GM10248 (cell line): ENCODE data around the gene APPL2.

Experiments
- CTCF ChIA-PET: fragments of 300-600 bp; sonication (Branson Sonifier 250); formaldehyde crosslinking; extraction: SDS; loops from one replicate; lab custom pipeline; 2021; ENCODE audit warnings: antibody characterized with exemption; lab: Yijun Ruan, JAX
- POLR2A ChIA-PET: fragments of 350-650 bp; sonication (Branson Sonifier 250); formaldehyde crosslinking; extraction: SDS; loops from one replicate; lab custom pipeline; 2020; ENCODE audit warnings: antibody characterized with exemption; lab: Yijun Ruan, JAX
- DNase-seq: peaks from one replicate; pipeline ENCODE4 v3.0.0; 2012; ENCODE audit errors: extremely low spot score
- CTCF ChIP-seq: IDR thresholded peaks from 2 replicates; pipeline ENCODE4 v1.5.1; 2012; ENCODE audit warnings: mild to moderate bottlenecking, low read depth; ENCODE audit errors: extremely low read depth, missing control alignments, control extremely low read depth

APPL2 gene

GRCh38 chr12:105233041-105233905, 2.7 kb downstream of the APPL2 start:
- DNase-seq = no peak
- CTCF ChIA-PET = interaction anchor here (1.5 to 2.6 kb wide), 4 partner anchors 9 to 27 kb away, joined by 4 to 22 read pairs (median 6); no protein-coding TSS in a partner anchor
- no peak for TF ChIP-seq CTCF
- POLR2A ChIA-PET = no interaction called here

- ChIA-PET POLR2A (no interaction called here), CTCF (no interaction called here)
- DNase-seq = no peak
- no peak for TF ChIP-seq CTCF
These were observed 4.6 kb downstream of the APPL2 start for GRCh38 chr12:105231396-105231795.

GRCh38 chr12:105229371-105229770, 6.6 kb downstream of the APPL2 start:
- TF ChIP-seq CTCF = no peak
- no peak for DNase-seq
- ChIA-PET CTCF (no interaction called here), POLR2A (no interaction called here)

GRCh38 chr12:105228966-105229365, 7.0 kb downstream of the APPL2 start:
- TF ChIP-seq CTCF = no peak
- DNase-seq = no peak
- CTCF ChIA-PET = no interaction called here
- POLR2A ChIA-PET = no interaction called here

GRCh38 chr12:105228494-105228893, 7.5 kb downstream of the APPL2 start:
- TF ChIP-seq CTCF = no peak
- CTCF ChIA-PET = no interaction called here
- DNase-seq = peak; percentile 31
- POLR2A ChIA-PET = no interaction called here

GRCh38 chr12:105227879-105228278, 8.1 kb downstream of the APPL2 start:
- no peak for TF ChIP-seq CTCF
- ChIA-PET POLR2A (no interaction called here), CTCF (interaction anchor here (1.6 kb wide), 1 partner anchor 16 kb away, joined by 5 read pairs; no protein-coding TSS in a partner anchor)
- no peak for DNase-seq
